Mesodermal cell (in vitro differentiated cells): ENCODE results near the gene THSD7A.

ENCODE experiments used
- H3K27ac ChIP-seq: 2 replicates; pipeline ENCODE4 v1.7.0; 2013; ENCODE audit warnings: mild to moderate bottlenecking, low read depth, low read length, moderate library complexity; ENCODE audit not compliant: severe bottlenecking
- H3K36me3 ChIP-seq: 2 replicates; pipeline ENCODE4 v1.7.1; 2013; ENCODE audit warnings: mild to moderate bottlenecking, low read length, moderate library complexity; ENCODE audit not compliant: control insufficient read depth, insufficient read depth
- H3K4me1 ChIP-seq: one replicate; pipeline ENCODE4 v1.7.1; 2013; ENCODE audit warnings: mild to moderate bottlenecking, low read length; ENCODE audit not compliant: insufficient read depth, control insufficient read depth, poor library complexity, severe bottlenecking
- H3K4me3 ChIP-seq: 2 replicates; pipeline ENCODE4 v1.7.0; 2013; ENCODE audit warnings: low read length, control low read depth, mild to moderate bottlenecking; ENCODE audit not compliant: insufficient read depth, poor library complexity, severe bottlenecking; ENCODE audit errors: extremely low read depth
- H3K9me3 ChIP-seq: 2 replicates; pipeline ENCODE4 v1.7.1; 2013; ENCODE audit warnings: mild to moderate bottlenecking, low read length, moderate library complexity; ENCODE audit not compliant: control insufficient read depth
- whole genome bisulfite sequencing, 2 experiments: methylation state at CpG; one replicate each; pipeline ENCODE4 v1.1.5; 2013; ENCODE audit warnings: missing lambda C conversion rate in 2 of 2; ENCODE audit not compliant: insufficient coverage in 2 of 2; 5-methylcytosine and 5-hydroxymethylcytosine counted together

Gene THSD7A

DNA sequence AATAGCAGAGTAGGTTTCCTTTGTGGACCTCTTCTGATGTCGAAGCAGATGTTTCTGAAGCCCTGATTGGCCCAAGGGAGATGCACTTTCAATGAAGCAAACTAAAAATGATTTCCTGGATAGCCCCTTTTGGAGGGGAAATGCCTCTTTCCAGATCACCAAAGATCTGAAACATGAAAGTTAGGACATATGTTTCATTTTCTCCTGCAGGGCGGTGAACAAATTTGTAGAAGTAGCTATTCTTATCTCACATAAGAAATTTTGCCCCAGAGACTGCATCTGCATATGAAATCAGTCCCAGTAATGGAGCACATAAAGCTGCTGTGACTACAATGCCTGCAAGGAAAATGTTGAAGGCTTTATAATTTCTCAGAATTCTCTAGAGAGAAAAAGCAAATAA is 56.0 kb downstream of the THSD7A start:
- WGBS, 2 experiments = 90 to 100% methylated on average over 1 to 2 of the region's 2 CpGs
- H3K36me3 ChIP-seq = no peaks in the 10 kb centered on the region
- no peak overlapping the region for H3K27ac ChIP-seq
- no peak overlapping the region for H3K4me3 ChIP-seq
- no peaks in the 10 kb centered on the region for H3K4me1 ChIP-seq
- no peaks in the 10 kb centered on the region for H3K9me3 ChIP-seq

- no peaks in the 10 kb centered on the region for H3K36me3 ChIP-seq
- no peaks in the 10 kb centered on the region for H3K9me3 ChIP-seq
- H3K4me1 ChIP-seq = no peaks in the 10 kb centered on the region
- no CpG with 5 or more reads among the region's 2 CpGs for WGBS, 2 experiments
- no peak overlapping the region for H3K4me3 ChIP-seq
- H3K27ac ChIP-seq = no peak overlapping the region
Observed at GRCh38 chr7:11775401-11775800, 56.6 kb downstream of the THSD7A start.

DNA sequence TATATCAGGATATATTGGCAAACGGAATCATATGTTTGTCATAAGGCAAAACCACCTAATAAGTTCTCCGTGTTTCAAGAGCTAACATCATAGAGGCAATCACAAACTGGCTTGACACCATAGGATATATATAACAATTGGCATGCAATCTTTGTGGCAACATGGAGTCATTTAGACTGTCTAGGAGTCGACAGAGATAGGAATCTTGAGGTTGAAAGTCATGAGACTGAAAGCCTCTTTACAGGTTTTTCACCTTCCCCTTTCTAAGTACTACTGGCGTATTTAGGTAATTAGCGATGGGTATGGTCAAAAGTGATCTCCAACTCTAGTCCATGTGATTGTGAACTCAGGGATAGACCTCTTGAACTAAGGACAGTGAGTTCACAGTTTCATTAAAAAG is 63.7 kb downstream of the THSD7A start:
- no peaks in the 10 kb centered on the region for H3K4me1 ChIP-seq
- no peaks in the 10 kb centered on the region for H3K36me3 ChIP-seq
- 100% methylated on average over 1 of the region's 5 CpGs; no CpG with 5 or more reads in 1 of the 2 experiments for WGBS, 2 experiments
- H3K9me3 ChIP-seq = no peaks in the 10 kb centered on the region
- no peak overlapping the region for H3K27ac ChIP-seq
- H3K4me3 ChIP-seq = no peak overlapping the region

GRCh38 chr7:11767148-11767547 is 64.8 kb downstream of the THSD7A start:
- Histone ChIP-seq H3K36me3 (no peaks in the 10 kb centered on the region), H3K27ac (no peak overlapping the region), H3K4me3 (no peak overlapping the region), H3K9me3 (no peaks in the 10 kb centered on the region), H3K4me1 (no peaks in the 10 kb centered on the region)
- 90 to 91% methylated on average over 2 of the region's 3 CpGs for WGBS, 2 experiments

GRCh38 chr7:11760372-11760771 is 71.6 kb downstream of the THSD7A start:
- H3K36me3 ChIP-seq = no peaks in the 10 kb centered on the region
- no peaks in the 10 kb centered on the region for H3K9me3 ChIP-seq
- no peak overlapping the region for H3K27ac ChIP-seq
- WGBS, 2 experiments = 73% methylated on average over 3 of the region's 3 CpGs; no CpG with 5 or more reads in 1 of the 2 experiments
- no peaks in the 10 kb centered on the region for H3K4me1 ChIP-seq
- H3K4me3 ChIP-seq = no peak overlapping the region

DNA sequence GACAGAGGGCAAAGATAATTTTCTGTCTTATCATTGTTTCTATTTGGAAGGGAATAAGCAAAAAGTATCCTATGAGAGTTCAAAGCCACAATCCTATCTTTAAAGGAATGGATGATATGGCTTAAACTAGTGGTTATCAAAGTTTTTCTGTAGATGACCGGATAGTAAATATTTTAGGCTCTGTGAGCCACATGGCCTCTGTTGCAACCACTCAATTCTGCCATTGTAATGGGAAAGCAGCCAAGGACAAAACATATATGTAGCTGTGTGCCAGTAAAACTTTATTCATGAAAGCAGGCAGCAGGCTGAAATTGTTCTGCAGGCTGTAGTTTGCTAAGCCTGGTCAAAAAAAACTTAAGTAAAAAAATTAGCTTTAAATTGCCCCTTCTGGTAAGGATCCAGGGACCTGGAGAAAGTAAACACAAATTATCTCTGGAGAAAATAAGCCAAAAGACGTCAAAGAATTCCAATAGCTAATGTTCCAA is 73.3 kb downstream of the THSD7A start:
- H3K9me3 ChIP-seq = no peaks in the 10 kb centered on the region
- no peak overlapping the region for H3K27ac ChIP-seq
- WGBS, 2 experiments = 67 to 100% methylated on average over 1 to 2 of the region's 2 CpGs
- no peaks in the 10 kb centered on the region for H3K36me3 ChIP-seq
- no peaks in the 10 kb centered on the region for H3K4me1 ChIP-seq
- no peak overlapping the region for H3K4me3 ChIP-seq

DNA sequence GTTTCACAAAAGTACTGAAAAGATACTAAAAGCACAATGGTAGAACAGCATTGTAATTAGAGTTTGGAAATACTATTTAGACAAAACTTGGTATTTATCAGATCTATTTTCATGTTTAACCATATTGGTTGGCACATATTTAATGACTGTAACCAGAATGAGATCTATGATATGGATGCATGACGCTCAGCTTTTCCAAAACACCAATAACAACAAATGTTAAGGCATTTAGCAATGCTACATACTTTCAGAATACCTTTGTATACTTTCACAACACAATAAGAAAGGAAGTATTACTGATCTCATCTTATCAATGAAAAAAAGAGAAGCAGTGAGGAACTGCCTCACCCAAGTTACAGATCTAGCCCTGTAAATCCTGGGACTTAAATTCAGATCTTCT is 74.8 kb downstream of the THSD7A start:
- no CpG with 5 or more reads among the region's 1 CpG for WGBS, 2 experiments
- H3K36me3 ChIP-seq = no peaks in the 10 kb centered on the region
- H3K9me3 ChIP-seq = no peaks in the 10 kb centered on the region
- no peak overlapping the region for H3K4me3 ChIP-seq
- H3K4me1 ChIP-seq = no peaks in the 10 kb centered on the region
- no peak overlapping the region for H3K27ac ChIP-seq

GRCh38 chr7:11754933-11755332 is 77.1 kb downstream of the THSD7A start:
- H3K36me3 ChIP-seq = no peaks in the 10 kb centered on the region
- WGBS, 2 experiments = no CpG with 5 or more reads among the region's 3 CpGs
- H3K9me3 ChIP-seq = no peaks in the 10 kb centered on the region
- H3K4me3 ChIP-seq = no peak overlapping the region
- no peak overlapping the region for H3K27ac ChIP-seq
- no peaks in the 10 kb centered on the region for H3K4me1 ChIP-seq

DNA sequence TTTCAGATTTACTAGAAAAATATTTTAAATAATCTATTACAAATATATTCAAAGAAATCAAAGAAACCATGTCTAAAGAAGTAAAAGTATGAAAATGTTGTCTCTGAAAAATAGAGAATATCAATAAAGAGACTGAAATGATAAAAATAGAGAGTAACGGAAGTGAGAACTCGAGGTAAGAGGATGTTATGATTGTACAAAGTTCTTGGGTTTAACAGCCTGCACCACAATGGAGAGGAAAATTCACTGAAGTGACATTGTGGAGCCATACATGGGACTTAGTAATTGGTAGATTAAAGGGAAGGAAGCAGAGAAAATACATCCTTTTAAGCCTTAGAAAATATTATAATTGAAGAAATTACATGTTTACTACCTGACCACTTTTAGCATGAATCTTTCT is 77.9 kb downstream of the THSD7A start:
- Histone ChIP-seq H3K4me1 (no peaks in the 10 kb centered on the region), H3K4me3 (no peak overlapping the region), H3K36me3 (no peaks in the 10 kb centered on the region), H3K9me3 (no peaks in the 10 kb centered on the region), H3K27ac (no peak overlapping the region)
- 96 to 100% methylated on average over 2 of the region's 2 CpGs for WGBS, 2 experiments

GRCh38 chr7:11753433-11753832 is 78.6 kb downstream of the THSD7A start:
- H3K9me3 ChIP-seq = no peaks in the 10 kb centered on the region
- no peaks in the 10 kb centered on the region for H3K4me1 ChIP-seq
- no peaks in the 10 kb centered on the region for H3K36me3 ChIP-seq
- no peak overlapping the region for H3K4me3 ChIP-seq
- H3K27ac ChIP-seq = no peak overlapping the region

DNA sequence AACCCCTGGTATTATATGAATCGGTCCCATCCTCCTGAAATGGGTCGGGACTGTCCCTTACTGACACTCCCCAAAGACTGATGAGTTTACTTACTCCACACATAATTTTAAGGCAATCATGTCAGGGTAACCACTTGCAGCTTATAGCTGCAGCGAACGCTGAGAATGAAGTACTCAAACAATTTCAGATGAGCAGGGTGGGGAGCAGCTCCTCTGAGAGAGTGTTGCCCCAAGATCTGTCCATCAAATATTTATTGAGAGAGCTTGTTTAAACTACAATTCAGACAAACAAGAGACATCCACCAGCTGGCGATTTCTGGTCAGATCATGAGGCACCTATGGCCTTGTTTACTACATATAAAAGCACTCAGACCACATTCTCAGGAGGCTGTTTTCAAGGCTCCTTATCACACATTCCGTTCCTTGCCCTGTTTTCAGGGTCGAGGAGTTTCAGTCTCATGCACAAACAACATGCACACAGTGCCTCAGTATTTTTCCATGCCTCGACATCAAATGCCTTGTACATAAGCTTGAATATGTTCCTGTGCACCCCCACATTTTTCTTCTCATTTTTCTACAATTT is 80.1 kb downstream of the THSD7A start:
- peak overlapping the region; percentile 37 for H3K27ac ChIP-seq
- no peaks in the 10 kb centered on the region for H3K36me3 ChIP-seq
- H3K9me3 ChIP-seq = no peaks in the 10 kb centered on the region
- 83% methylated on average over 6 to 8 of the region's 8 CpGs for WGBS, 2 experiments
- H3K4me3 ChIP-seq = no peak overlapping the region
- H3K4me1 ChIP-seq = no peaks in the 10 kb centered on the region
